Globus pallidus (tissue), 1 donor: ENCODE data around the gene DDX4.
"Not testable (repeated sequence)": the region's sequence is repeated elsewhere in the genome, so short reads cannot be mapped to it uniquely, and the experiment has no call there.

ENCODE experiments used
- DNase-seq: peaks from one replicate; pipeline ENCODE4 v3.0.0-alpha.2; 2015; ENCODE audit warnings: low spot score

DDX4 gene

DNA sequence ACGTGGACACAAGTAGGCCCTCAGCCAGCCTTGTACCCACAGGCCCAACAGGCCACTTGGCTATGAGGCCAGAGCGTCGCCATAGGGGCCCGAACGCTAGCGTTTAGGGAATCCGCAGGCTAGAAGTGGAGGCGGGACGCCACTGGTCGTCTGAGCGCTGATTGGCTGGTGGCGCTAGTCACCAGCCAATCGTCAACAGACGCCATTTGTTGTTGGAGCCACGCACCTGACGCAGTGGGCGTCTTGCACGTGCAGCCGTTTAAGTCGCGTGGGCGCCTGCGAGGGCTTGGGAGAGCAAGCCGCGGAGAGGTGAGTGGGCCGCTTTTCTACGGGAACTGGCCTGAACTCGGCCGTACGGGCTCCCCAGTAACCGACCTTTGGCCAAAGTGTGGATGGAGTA, at the start of gene DDX4:
Gene DDX4, plus strand, starts transcription at position 269 of the 400 bp plus-strand sequence. CDS start 903 bp downstream, outside the sequence.
- no peak for DNase-seq

DNA sequence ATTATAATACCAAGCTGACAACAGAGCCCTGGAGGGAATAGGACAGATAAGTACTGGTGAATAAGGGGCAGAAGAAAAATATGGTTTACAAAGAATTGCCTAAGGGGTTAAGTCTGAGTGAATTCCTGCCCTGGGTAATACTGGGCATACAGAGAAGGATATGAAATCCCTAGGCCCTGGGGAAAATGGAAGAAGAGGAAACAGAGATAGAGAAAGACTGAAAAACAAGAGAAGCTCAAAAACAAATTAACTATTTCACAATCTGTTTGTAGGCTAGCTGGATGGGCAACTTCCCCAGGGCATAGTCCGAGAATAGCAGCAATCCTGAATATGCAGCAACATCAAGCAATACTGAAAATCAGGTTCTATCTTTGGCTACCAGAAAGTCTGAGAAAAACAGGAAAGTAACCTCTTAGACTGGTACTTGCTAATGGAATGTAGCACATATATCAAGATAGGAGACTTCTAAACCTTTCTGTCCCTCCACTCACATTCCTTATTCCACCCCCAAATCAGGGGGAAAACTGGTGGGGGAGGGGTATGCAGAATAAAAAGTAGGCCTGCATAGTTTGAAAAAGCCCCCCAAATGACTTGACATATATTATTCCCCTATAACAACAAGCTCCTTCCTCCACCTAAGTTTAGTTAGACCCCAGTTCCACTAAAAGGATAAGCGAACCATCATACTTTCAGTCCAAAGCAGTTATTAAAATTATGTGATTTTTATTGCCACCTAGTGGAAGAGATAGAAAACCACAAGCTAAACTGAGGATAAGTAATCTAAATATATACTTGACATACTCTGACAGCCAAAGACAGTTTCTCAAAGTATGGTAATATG, 46.4 kb upstream of the DDX4 start:
- DNase-seq, result peak; percentile 70

DNA sequence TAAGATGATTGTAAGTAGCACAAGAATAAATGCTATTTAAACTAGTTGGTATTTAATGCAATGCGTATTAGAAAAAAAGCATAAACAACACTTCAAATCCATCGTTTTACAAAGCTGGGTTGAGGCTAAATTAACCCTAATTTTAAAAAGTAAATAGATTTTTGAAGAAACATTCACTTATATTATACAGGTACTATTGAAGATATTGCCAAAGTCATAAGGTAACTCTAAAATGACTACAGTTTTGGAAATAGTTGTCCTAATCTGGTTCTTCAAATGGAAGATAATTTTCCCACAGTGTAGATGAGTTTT, 45.8 kb upstream of the DDX4 start:
- DNase-seq, result no peak

DNA sequence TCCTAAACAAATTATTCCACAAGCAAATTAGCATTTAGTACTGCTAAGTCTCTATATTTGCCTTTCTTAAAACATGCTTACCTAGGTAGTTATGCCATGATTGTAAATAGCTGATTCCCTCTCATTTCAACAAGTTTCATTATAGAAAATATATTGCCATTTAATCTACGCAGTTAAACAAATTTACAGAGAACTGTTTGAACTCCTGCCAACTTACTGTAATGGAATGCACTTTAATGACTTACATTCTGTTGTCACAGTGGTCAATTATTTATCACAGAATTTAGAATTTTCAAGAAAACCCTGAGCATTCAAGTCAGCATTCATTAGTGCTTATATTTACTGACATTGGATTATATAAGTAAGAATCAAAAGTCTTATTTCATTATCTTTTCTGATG, 45.4 kb upstream of the DDX4 start:
- no peak for DNase-seq

DNA sequence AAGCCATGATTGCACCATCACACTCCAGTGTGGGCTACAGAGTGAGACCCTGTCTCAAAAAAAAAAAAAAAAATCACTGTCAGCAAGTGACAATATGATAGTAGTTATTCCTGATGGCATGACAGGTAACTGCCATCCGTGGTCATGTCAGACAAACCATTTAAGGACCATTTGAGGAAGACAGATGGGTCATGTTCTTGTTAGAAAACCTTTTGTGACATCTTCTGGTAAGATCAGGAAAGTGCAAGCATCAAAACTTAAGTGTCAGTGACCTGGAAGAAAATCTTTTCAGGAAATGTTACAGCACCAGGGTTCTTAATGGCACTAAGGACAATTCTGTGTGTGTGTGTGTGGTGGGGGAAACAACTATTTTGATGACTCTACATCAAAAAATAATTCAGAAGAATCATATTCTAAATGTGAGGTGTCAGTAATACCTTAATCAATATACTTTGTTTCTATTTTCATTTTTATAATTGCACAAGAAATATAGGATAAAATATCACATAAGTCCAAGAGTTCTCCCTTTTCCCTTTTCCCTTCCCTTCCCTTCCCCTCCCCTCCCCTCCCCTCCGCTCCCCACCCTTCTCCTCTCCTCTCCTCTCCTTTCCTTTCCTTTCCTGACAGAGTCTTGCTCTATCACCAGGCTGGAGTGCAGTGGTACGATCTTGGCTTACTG, 43.6 kb upstream of the DDX4 start:
- peak; percentile 42 for DNase-seq

DNA sequence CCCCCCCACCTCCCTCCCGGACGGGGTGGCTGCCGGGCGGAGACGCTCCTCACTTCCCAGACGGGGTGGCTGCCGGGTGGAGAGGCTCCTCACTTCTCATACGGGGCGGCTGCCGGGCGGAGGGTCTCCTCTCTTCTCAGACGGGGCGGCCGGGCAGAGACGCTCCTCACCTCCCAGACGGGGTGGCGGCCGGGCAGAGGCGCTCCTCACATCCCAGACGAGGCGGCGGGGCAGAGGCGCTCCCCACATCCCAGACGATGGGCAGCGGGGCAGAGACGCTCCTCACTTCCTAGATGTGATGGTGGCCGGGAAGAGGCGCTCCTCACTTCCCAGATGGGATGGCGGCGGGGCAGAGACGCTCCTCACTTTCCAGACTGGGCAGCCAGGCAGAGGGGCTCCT, 41.2 kb upstream of the DDX4 start:
- not testable (repeated sequence) for DNase-seq

DNA sequence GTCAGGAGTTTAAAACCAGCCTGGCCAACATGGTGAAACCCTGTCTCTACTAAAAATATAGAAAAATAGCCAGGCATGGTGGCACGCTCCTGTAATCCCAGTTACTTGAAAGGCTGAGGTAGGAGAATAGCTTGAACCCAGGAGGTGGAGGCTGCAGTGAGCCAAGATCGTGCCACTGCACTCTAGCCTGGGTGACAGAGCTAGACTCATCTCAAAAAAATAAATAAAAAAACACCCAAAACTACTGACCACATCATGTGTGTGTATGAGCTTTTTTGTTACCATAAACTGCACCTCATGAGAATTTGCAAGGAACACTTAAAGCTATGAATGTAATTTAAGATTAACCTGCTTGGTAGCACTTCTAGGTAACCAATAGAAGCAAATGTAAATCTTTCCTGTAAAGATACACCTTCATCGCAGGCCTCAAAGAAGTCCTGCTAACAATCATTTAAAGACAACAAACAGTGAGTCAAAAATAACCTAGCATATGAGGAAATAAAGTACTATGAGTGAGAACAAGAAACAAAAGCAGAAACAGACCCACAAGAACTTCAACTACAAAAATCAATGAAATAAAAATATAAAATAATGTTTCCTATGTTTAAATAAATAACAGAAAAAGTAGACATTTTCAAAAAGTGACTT, 38.7 kb upstream of the DDX4 start:
- no peak for DNase-seq

DNA sequence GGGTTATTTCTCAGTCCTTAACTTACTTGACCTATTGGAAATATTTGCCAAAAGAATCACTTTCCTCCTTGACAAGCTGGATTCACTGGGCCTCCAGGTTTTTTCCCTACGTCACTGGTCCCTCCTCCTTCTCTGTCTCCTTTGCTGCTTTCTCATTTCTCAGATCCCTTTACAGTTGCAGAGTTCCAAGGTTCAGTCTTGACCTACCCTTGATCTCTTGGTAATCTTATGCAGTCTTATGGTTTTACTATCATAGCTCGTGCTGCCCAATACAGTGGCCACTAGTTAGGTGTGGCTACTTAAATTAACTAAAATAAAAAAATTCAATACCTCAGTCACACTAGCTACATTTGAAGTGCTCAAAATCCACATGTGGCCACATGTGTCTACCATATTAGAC, 37.1 kb upstream of the DDX4 start:
- no peak for DNase-seq

DNA sequence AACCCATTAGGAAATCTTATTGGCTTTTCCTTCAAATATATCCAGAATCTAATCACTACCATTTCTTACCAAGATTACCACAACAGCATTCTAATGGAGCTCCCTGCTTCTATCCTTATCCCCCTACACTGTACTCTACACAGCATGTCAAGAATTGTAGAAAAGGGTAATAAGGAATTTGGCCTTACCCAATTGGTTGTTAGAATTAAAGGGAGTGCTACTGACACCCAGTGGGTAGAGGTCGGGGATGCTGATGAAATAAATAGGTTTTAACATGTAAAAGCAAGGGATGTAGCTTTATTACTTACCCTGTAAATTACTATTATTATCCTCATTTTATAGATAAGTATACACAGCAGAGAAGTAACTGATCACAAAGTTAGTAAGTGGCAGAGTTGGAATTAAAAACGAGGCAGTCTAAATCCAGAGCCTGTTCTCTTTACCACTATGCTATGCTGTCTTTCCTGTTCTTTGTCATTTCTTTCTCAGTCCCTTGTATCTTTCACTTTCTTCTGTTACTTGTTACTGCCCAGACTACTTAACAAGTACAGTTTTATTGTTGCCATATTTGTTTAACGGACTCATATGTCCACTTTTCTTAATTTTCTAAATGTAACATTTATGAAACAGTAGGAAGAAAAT, 36.3 kb upstream of the DDX4 start:
- DNase-seq, result no peak

DNA sequence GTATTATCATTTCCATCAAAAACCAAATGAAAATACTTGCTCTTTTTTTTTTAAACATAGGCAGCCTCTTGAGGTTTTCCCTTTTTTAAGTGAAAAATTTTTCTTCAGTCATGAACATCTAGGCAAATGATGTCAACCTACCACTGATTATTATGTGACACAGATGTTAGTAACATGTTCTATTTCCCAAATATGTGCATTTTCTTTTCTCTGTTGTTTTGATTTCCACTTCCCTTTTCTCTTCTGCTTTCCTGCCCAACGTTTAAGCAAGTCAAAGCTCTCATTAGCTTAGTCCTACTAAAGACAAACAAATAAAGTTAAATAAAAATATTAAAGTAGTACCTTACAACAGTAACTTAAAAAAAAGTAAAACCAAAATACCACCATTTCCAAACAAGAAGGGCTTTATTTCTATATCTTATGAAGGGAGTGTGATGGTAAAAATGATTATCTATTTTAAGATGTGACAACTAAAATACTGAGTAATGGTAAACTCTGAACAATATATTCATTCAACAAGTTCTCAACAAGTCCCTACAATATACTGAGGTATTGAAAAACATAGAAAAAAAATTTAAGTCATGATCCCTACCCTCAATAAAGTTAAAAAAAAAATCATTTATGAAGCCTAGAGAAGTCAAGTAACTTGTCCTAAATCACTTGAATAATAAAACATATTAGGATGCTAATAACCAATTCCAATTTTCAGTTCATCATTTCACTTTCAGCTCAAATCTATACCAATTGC, 35.1 kb upstream of the DDX4 start:
- DNase-seq, result no peak

DNA sequence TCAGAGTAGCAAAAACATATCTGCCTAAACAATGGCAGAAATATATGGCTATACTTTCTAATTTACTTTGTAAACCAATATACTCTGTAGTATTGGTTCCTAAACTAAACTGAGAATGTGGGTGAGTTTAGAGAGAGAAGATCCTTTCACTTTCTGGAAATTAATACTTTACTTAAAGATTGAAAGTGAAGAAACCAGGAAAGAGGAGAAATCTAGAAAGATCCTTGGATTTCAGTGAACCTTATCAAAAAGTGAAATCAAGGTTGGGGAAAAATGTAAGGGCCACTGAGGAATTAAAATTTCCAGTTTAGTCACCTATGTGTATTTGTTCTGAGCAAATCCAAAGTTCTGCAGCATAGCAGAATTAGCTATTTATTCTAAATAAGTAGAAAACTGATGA, 31.6 kb upstream of the DDX4 start:
- no peak for DNase-seq

DNA sequence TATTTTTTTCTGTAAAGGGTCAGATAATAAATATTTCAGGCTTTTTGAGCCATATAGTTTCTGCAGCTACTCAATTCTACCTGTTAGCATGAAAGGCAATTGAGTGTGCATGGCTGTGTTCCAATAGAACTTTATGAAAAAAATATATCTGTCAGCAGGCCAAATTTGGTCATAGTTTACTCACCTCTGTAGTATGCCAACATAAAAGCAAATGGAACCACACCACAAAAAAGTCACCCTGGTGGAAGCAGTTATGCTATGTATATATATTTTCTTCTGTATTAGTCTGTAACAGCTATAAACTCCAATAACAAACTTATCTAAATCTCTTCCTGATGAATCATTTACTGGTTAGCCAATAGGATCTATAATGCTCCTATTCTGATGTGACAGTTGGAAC, 29.1 kb upstream of the DDX4 start:
- DNase-seq, result no peak

DNA sequence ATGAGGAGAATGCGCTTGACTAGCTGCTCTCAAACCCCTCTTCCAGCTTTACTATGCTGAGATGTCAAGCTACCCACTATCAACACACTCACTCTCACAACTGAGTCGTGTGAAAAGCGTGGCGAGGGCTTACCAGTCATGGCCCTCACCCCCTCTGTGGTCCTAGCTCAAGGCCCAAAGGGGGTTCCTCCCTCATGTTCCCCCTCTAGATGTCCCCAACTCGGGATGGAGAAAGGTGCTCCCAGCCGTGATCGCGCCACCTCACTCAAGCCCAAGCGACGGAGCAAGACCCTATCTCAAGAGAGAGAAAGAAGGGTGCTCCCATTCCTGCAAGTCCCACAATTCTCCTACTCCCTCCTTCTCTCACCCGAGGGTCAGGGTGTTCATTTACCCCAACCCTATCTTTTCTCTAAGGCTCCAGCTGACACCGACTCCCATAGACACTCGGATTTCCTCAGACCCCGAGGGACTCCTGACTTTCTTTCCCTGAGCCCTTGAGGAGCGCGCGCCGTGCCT, 26.3 kb upstream of the DDX4 start:
- no peak for DNase-seq

DNA sequence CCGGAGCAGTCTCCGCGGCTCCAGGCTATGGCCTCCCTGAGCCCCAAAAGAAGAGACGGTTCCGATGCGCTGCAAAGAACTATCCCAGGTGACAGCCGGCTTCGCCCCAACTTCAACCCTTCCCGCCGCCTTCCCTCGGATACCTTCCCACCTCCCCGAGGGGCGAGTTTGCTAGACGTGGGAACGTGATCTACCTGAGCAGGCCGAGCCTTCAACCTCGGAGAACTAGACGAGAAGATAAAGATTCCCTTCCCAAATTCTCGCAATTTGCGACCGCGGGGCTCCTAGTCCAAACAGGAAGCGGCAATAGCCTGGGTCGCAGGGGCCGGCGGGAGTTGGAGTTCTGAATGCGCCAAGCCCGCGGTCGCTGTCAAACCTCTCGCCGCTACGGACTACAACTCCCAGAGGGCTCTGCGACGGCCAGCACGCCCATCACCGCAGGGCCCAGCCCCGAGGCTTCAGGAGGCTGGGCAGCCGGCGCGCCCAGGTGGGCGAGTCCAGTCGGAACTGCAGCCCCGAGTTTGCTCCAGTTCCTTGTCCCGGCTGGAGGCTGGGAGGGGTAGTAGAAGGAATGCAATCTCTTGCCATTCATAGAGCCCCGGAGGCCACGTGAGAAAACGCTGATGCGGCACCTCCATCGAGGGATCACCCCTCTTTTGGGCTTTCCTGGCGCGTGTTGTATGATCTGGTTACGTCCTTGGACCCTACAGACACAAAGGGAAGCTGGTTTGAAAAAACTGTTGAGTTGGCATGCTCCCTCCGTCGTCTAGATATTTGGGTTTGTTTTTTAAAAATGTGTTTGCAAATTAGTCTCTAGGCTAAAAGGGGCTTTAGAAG, 25.6 kb upstream of the DDX4 start, which contains the start of gene SLC38A9:
Gene SLC38A9, minus strand, starts transcription at position 302 of the 837 bp plus-strand sequence. CDS start 14,366 bp downstream, outside the sequence.
- peak; percentile 93 for DNase-seq

DNA sequence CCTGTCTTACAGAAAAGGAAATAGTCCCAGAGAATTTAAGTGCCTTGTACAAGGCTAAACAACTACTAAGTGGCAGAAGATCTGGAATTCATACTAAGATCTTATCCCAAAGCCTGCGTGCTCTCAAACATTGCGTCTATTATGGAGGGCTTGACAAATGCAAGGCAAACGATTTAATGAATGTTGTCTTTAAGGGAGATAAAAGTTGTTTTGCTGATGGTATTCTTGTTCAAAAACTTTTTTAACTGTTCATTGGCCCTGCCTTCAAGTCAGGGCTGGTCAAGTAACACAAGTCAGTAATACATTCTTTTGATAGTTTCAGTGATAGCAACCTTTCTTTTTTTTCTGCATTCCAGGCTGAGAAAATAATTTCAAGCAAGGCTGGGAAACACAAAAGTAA, 24.0 kb upstream of the DDX4 start:
- no peak for DNase-seq

DNA sequence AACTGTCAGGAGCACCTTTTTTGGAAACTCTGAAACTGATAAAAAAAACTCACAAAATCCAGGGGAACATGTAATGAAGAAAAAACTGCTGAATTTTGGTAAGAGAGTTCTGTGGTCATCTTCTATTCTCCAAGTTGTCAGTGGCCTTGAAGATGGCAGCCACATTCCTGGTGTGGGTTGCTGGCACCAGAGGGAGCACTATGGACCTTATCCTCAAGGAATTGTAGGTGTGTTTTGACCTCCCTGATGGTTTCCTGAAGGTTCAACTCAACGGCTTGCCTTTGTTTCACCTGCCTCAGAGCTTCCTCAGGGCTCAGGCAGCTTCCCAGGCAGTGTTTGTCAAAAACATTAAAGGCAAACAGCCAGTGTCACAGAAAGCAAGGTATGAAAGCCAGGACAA, 23.5 kb upstream of the DDX4 start:
- no peak for DNase-seq

DNA sequence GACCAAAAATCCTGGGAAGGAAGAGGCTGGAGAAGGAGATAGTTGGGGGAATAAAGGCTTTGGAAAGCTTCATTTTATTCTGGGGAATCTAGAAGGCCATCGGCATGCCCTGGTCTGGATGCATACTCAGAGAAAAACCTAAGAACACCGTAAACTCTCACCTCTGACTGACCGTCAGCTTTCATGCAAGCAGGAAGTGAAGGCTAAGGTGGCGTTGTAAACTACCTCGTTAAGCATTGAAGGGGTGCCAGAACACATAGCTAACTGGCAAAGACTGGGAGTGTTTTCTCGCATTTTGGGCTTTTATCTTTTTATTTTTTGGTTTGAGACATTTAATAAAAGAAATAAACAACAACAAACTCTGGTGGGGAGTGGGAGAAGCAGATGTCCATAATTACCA, 23.1 kb upstream of the DDX4 start:
- DNase-seq, result no peak

DNA sequence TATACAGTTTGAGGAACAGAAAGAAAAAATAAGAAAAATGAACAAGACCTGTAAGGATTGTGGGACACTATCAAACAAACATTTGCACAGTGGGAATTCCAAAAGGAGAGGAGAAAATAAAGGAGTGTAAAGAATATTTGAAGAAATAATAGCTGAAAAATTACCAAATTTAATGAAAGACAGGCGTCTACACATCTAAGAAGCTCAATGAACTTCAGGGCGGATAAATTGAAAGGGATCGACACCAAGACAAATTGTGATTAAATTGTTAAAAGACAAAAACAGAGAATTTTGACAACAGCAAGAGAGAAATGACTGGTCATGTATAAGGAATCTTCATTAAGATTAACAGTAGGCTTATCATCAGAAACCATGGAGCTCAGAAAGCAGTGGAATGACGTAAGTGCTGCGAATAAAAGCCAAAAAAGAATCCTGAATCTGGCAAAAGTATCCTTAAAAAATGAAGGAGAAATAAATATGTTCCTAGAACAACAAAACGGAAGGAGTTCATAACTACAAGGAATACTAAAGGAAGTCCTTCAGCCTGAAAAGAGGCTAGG, 22.3 kb upstream of the DDX4 start:
- DNase-seq, result no peak

DNA sequence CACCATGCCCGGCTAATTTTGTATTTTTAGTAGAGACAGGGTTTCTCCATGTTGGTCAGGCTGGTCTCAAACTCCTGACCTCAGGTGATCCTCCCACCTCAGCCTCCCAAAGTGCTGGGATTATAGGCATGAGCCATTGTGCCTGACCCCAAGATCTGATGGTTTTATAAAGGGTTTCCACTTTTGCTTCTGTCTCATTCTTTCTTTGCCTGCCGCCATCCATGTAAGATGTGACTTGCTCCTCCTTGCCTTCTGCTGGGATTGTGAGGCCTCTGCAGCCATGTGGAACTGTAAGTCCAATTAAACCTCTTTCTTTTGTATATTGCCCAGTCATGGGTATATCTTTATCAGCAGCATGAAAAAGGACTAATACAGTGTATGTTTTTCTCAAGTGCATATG, 18.8 kb upstream of the DDX4 start:
- not testable (repeated sequence) for DNase-seq

DNA sequence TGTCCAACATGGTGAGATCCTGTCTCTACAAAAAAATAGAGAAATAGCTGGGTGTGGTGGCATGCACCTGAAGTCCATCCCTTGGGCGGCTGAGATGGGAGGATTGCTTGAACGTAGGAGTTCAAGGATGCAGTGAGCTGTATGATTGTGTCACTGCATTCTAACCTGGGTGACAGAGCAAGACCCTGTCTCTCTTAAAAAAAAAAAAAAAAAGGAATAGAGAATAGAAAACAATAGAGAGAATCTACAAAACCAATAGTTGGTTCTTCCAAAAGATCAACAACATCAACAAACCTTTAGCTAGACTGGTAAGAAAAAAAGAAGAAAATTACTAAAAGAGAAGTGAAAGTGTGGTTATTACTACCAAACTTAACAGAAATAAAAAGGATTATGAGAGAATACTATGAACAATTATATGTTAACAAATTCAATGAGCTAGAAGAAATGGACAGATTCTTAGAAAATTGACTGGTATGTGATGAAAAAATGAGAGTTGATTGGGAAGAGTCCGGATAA, 17.6 kb upstream of the DDX4 start:
- DNase-seq, result no peak
